AG10803 (cell line): ENCODE data around the gene ANKLE2.

Source experiments
- DNase-seq: peaks from one replicate; pipeline ENCODE4 v3.0.0; 2010; ENCODE audit warnings: low read depth
- H3K4me3 ChIP-seq: 2 replicates; pipeline ENCODE4 v1.5.1; 2011; ENCODE audit warnings: mild to moderate bottlenecking, low read length, control low read depth
- TF ChIP-seq, protein P1 (sequence below): conservative IDR thresholded peaks from 2 replicates; pipeline ENCODE4 v1.5.1; 2011; ENCODE audit warnings: mild to moderate bottlenecking, low read length, control low read depth, inconsistent platforms

Gene ANKLE2

DNA sequence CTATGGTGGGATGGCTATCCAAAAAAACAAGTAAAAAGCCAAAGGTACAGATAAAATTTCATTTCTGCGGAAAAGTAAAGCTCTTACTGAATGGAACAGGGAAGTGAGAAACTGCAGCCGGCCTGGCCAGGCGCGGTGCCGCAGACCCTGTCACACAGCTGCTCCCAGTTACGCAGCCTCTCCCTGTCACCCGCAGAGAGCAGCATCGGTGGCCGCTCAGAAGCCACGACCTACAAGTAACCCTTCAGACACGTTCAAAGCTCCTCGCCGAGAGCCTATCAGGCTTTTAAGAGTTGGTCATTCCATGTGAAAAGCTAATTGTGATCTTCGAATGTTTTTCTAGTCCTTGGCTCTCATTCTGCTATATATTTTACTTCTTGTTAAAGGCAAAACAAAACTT is 11.0 kb upstream of the ANKLE2 start:
- TF ChIP-seq, protein P1, sequence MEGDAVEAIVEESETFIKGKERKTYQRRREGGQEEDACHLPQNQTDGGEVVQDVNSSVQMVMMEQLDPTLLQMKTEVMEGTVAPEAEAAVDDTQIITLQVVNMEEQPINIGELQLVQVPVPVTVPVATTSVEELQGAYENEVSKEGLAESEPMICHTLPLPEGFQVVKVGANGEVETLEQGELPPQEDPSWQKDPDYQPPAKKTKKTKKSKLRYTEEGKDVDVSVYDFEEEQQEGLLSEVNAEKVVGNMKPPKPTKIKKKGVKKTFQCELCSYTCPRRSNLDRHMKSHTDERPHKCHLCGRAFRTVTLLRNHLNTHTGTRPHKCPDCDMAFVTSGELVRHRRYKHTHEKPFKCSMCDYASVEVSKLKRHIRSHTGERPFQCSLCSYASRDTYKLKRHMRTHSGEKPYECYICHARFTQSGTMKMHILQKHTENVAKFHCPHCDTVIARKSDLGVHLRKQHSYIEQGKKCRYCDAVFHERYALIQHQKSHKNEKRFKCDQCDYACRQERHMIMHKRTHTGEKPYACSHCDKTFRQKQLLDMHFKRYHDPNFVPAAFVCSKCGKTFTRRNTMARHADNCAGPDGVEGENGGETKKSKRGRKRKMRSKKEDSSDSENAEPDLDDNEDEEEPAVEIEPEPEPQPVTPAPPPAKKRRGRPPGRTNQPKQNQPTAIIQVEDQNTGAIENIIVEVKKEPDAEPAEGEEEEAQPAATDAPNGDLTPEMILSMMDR: no peak
- no peak for DNase-seq
- H3K4me3 ChIP-seq: no peak overlapping the region

GRCh38 chr12:132771126-132771838 is 9.7 kb upstream of the ANKLE2 start:
- TF ChIP-seq, protein P1: no peak
- peak; percentile 58 for DNase-seq
- no peak overlapping the region for H3K4me3 ChIP-seq

- H3K4me3 ChIP-seq: no peak overlapping the region
- TF ChIP-seq, protein P1: no peak
- peak; percentile 11 for DNase-seq
Observed at GRCh38 chr12:132766380-132767085, 4.9 kb upstream of the ANKLE2 start.

DNA sequence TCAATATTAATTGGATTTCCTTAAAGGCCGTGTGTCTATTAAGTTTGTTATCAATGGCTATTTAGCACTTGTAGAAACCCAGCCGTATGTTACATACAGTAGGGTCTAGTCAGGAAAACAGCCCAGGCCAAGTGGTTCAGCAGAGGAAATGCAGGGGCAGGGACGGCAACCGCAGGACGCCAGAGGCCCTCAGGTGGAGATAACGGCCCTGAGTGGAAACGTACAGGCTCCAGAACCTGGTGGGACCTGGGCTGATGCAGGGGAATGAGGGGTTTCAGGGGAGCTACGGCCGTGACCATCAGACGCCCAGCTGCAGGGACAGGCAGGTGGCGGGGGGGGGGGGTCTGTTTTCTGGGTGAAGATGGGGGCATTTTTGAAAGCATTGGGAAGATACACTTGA is 3.7 kb upstream of the ANKLE2 start:
- TF ChIP-seq, protein P1: no peak
- H3K4me3 ChIP-seq: no peak overlapping the region
- DNase-seq: no peak

GRCh38 chr12:132764231-132764630 is 2.6 kb upstream of the ANKLE2 start:
- TF ChIP-seq, protein P1: no peak
- no peak overlapping the region for H3K4me3 ChIP-seq
- DNase-seq: no peak

DNA sequence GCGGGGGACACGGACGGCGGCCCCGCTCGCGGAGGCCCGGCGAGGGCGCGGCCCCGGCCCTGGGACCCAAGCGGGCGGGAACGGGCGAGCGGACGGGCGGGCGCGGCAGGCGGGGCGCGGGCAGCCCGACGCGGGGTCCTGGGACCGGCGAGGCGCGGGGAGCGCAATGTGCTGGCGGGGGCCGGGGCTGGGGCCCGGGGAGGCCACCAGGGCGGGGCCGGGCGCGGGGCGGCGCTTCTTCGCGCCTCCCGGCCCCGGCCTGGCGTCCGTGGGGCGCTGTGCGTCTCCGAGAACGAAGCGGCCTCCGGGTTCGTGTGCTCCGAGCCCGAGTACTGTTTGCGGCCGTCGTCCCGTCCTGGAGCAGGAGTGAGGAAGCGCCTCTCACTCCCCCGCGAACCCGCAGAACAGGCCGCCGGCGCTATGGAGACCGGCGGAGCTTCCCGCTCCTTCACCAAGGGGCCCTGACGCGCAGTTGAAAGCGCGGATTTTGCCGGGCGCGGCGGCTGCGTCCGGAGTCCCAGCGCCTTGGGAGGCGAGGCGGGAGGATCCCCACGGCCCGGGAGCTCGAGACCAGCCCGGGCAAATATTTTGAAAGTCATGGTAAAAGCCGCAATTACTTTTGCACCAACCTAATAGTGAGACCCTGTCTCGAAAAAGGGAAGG is 420 bp upstream of the ANKLE2 start:
- TF ChIP-seq, protein P1: no peak
- DNase-seq: peak; percentile 90
- peak overlapping the region; percentile 68 for H3K4me3 ChIP-seq
